GM21360 (cell line): ENCODE measurements around the gene SIK3.

Source experiments
- ATAC-seq: cut with Tn5 transposase; IDR thresholded peaks from one replicate; pipeline ENCODE4 v1.9.1; 2021; ENCODE audit warnings: mild to moderate bottlenecking, moderate library complexity; ENCODE audit not compliant: unreplicated experiment

The SIK3 gene

GRCh38 chr11:116973270-116973669 is 125.0 kb downstream of the SIK3 start:
- ATAC-seq: no peak

DNA sequence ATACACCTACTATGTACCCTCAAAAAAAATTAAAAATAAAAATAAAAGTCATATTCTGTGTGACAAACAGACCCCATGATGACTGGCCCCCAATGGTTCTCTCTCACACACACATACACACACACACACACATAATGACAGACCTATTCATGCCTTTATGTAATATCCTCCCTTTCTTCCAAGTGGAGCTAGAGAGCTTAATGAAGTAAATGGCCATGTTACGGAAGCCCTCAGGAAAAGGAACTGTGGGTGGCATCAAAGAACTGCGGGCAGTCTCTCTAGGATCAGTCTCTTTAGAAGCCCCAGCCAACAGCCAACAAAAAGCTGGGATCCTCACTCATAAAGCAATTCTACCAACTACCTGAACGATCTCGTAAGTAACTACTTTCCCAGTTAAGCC is 125.5 kb downstream of the SIK3 start:
- ATAC-seq: no peak

- ATAC-seq: no peak
Measured at GRCh38 chr11:116970485-116971292, 127.5 kb downstream of the SIK3 start.

GRCh38 chr11:116969694-116970093 is 128.5 kb downstream of the SIK3 start:
- ATAC-seq: no peak

DNA sequence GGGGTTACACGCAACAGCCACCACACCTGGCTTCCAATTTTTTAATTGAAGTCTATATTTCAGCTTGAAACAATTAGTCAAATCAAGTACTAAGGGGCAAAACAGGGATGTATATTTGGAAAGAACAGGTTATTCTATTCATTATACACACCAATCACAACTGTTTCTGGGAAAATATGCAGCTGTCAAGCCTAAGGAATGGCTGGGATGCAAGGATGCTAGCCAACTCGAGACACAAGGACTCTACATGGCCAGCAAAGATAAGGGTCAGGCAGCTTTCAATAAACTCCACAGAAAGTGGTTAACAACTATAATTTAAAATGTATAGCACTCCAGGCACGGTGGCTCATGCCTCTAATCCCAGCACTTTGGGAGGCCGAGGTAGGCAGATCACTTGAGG is 134.0 kb downstream of the SIK3 start:
- no peak for ATAC-seq

- no peak for ATAC-seq
Measured at GRCh38 chr11:116963813-116964212, 134.4 kb downstream of the SIK3 start.

DNA sequence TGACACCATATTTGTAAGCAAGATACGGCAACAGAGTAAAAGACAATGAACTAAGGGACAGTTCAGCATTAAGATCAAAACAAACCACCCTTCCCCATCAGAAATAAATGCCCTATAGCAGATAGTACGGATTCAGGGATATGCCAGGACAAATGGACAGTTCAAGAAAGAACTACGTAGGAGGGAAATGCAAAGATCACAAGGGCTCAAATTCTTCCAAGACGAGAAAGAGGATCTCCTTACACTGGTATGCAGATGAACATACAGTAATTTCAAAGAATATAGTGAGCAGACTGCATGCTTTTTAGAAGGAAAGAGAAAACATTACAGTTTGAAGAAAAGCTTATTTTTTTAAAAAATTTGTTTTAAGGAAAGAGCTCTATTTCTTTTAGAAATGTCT is 136.1 kb downstream of the SIK3 start:
- no peak for ATAC-seq

DNA sequence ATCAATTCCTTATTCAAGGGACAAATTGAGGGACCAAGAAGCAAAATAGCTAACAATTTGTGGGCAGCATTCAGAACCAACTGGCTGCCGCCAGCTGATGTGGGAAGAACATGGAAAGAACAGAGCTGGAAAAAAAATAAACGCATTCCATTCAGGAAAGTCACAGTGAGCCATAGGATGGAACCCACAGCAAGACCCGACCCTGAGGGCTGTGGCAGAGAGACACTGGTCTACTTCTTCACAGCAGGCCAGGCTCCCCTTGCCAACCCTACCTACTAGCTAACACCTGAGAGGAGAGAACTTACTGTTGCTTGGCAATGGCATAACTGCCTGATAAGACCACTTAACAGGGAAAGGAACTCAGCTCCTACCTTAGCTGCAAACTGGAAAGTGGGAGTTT is 137.3 kb downstream of the SIK3 start:
- ATAC-seq: no peak

DNA sequence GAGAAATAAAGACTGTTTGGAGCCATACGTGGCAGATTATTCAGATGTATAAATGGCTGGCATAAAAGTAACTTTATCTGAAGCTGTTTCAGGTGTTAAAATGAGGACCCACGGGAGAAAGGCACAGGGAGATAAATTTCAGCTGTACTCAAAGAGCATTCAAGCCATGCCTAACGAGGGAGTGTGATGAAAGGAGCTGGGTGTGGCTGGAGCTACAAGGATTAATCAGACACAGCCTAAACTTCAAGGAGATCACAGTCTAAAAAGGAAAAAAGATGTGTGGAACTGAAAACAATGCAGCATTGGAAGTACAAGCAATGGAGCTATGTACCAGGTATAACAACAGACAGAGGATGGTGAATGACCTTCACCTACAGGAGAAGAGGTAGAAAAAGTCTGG is 140.0 kb downstream of the SIK3 start:
- ATAC-seq: no peak

DNA sequence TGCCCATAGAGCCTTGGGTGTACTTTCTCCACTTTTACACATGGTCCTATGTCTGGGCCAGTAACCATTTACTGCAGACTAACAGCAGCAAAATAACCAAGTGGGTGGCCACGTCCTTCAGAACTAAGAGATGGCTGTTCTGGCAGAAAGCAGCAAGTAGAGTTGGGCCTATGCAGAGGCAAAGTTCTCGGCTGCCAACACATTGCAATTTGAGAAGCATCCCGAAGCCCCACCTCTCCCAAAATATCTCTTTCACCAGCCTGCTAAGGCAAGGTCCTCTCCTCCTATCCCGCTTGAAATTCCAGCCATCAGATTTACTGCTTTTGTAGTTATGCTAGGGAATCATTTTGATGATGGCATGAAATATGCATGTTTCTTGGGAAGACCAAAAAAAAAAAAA is 142.3 kb downstream of the SIK3 start:
- no peak for ATAC-seq

- ATAC-seq: no peak
Measured at GRCh38 chr11:116955548-116955947, 142.7 kb downstream of the SIK3 start.

DNA sequence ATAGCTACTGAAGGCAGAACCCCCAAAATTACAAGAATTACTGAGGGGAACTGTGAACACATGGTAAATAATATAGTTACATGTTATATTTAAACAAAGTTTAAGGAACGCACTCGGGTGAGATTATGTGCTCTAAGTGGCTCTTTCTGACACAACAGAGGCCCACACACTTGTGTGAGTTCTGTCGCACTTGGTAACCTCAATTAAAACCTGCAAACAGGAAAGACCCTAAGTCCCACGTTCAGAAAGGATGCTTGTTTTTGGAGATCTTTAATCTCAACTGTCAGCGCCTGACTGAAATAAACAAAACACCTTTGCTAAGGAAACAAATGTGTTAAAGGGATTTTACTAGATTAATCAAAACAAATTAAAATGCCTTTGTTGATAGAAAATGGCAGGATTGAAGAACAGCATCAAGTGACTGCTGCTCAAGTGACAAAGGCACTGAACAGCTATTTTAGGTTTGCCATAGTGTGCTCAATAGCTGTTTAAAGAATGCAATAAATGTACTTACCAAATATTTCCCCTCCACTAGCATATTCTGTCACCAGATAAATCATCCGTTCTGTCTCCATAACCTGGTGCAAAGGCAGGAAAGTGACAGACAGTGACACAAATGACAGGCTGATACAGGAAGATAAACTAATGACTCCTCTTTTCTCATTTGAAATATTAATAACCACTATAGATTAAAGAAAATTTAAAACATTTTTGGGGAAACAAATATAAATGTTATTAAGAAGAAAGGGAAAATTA is 144.5 kb downstream of the SIK3 start:
- ATAC-seq: no peak

DNA sequence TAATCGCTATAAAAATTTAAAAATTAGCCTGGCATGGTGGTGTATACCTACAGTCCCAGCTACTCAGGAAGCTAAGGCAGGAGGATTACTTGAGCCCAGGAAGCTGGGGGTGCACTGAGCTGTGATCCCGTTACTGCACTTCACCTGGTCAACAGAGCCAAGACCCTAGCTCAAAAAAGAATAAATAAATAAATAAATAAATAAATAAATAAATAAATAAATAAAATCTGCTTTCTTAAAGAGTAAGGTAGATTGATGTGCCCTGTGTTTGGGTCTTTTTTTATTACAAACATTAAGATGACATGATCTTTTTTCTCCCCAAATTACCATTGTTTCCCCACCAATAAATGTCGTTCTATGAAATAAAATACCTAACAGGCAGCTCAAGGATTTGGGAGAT is 146.5 kb downstream of the SIK3 start:
- ATAC-seq: no peak

- no peak for ATAC-seq
Measured at GRCh38 chr11:116950210-116950609, 148.0 kb downstream of the SIK3 start.

DNA sequence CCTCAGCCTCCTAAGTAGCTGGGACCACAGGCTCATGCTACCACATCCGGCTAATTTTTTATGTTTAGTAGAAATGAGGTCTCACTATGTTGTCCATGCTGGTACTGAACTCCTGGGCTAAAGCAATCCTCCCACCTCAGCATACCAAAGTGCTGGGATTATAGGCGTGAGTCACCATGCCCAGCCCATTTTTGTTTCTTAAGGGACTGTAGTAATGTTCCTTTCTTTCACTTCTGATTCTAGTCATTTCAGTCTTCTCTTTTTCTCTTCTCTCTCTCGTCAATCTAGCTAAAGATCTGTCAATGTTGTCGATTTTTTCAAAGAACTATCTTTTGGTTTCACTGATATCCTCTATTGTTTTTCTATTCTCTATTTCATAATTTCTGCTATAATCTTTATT is 149.8 kb downstream of the SIK3 start:
- no peak for ATAC-seq

DNA sequence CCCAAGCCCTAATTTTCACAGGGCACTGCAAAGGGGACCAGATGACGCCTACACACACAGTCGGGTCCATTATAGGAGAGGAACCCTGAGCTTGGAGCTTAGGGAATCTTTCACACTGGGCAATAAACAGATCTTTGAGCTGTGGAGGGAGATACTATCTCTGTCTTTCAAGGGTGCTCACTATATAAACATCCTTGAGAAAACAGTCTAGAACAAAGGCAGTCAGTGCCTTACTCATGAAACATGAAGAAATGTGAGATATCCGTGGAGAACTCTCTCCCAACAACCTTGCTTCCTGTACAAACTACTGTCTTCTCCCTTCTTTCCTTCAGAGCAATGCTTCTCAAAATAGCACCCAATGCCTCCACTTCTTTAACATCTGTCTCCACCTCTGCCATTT is 151.8 kb downstream of the SIK3 start:
- no peak for ATAC-seq

GRCh38 chr11:116939499-116939898 is 158.7 kb downstream of the SIK3 start:
- ATAC-seq: no peak

- no peak for ATAC-seq
Measured at GRCh38 chr11:116938471-116939070, 159.7 kb downstream of the SIK3 start.

GRCh38 chr11:116936754-116937446 is 161.3 kb downstream of the SIK3 start:
- no peak for ATAC-seq

- no peak for ATAC-seq
Measured at GRCh38 chr11:116935514-116935913, 162.7 kb downstream of the SIK3 start.

DNA sequence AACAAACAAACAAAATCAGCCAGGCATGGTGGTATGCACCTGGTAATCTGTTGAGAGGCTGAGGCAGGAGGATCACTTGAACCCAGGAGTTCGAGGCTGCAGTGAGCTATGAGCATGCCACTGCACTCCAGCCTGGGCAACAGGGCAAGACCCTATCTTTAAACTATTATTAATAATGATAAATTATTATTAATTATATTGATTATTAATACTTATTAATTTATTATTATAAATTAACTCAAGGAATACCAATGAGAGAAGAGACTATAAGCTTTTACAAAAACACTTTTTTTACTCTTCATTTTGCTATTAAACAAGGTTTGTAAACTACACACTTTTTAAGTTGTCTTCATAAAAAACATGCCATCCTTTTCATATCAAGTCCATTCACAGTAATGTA is 163.1 kb downstream of the SIK3 start:
- no peak for ATAC-seq
